Hepatocyte (in vitro differentiated cells): ENCODE data around the gene YPEL1.

Experiments
- EZH2 ChIP-seq: fragments of 200-600 bp; sonication (generic); IDR thresholded peaks from 2 replicates; pipeline ENCODE4 v1.6.1; 2016; ENCODE audit warnings: antibody characterized with exemption, mild to moderate bottlenecking, borderline replicate concordance
- TF ChIP-seq, protein P1 (sequence below): fragments of 200-600 bp; sonication (generic); IDR thresholded peaks from 2 replicates; pipeline ENCODE4 v1.5.1; 2016; ENCODE audit warnings: antibody characterized with exemption, mild to moderate bottlenecking; ENCODE audit not compliant: poor library complexity

GRCh38 chr22:21741790-21742189, 6.2 kb upstream of the YPEL1 start:
- TF ChIP-seq, protein P1, sequence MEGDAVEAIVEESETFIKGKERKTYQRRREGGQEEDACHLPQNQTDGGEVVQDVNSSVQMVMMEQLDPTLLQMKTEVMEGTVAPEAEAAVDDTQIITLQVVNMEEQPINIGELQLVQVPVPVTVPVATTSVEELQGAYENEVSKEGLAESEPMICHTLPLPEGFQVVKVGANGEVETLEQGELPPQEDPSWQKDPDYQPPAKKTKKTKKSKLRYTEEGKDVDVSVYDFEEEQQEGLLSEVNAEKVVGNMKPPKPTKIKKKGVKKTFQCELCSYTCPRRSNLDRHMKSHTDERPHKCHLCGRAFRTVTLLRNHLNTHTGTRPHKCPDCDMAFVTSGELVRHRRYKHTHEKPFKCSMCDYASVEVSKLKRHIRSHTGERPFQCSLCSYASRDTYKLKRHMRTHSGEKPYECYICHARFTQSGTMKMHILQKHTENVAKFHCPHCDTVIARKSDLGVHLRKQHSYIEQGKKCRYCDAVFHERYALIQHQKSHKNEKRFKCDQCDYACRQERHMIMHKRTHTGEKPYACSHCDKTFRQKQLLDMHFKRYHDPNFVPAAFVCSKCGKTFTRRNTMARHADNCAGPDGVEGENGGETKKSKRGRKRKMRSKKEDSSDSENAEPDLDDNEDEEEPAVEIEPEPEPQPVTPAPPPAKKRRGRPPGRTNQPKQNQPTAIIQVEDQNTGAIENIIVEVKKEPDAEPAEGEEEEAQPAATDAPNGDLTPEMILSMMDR, result no peak
- TF ChIP-seq EZH2, result no peak
